ENCODE data around the gene TIMM17A.

TIMM17A gene

DNA sequence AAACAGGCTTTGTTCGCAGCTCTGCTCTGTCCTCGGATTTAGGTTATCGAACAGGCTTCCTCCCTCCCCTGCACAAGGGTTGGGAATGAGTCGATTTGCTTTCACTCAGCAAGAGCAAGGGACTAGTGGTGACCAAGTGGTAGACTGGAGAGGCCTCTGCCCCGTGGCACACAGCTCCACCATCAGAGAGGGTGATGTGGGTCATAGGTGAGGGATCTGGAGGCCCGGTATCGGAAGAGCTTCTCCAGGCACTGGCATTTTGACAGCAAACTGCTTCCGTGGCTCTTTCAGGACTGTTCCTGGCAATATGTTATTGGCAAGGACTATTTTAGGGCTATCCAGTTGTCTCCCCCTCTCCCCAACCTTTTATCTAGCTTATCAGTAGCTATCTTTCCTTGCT lies 52.0 kb downstream of the TIMM17A start:
- TF ChIP-seq, protein P1, sequence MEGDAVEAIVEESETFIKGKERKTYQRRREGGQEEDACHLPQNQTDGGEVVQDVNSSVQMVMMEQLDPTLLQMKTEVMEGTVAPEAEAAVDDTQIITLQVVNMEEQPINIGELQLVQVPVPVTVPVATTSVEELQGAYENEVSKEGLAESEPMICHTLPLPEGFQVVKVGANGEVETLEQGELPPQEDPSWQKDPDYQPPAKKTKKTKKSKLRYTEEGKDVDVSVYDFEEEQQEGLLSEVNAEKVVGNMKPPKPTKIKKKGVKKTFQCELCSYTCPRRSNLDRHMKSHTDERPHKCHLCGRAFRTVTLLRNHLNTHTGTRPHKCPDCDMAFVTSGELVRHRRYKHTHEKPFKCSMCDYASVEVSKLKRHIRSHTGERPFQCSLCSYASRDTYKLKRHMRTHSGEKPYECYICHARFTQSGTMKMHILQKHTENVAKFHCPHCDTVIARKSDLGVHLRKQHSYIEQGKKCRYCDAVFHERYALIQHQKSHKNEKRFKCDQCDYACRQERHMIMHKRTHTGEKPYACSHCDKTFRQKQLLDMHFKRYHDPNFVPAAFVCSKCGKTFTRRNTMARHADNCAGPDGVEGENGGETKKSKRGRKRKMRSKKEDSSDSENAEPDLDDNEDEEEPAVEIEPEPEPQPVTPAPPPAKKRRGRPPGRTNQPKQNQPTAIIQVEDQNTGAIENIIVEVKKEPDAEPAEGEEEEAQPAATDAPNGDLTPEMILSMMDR (IDR thresholded peaks at IDR 0.05; ENCODE audit: borderline replicate concordance, control extremely low read depth, extremely low read depth, insufficient read depth, missing control alignments) = no peak
- in situ Hi-C loops (cut with MboI; ENCODE audit: low sequenced_read_pairs, unreplicated experiment) = no loop called here
- DNase-seq (ENCODE audit: low spot score) = no peak

GRCh38 chr1:202007805-202008489 lies 52.6 kb downstream of the TIMM17A start:
- TF ChIP-seq, protein P1 (IDR thresholded peaks at IDR 0.05; ENCODE audit: borderline replicate concordance, control extremely low read depth, extremely low read depth, insufficient read depth, missing control alignments) = no peak
- in situ Hi-C loops (cut with MboI; ENCODE audit: low sequenced_read_pairs, unreplicated experiment) = no loop called here
- no peak for DNase-seq (ENCODE audit: low spot score)

GRCh38 chr1:202009326-202010179 lies 54.2 kb downstream of the TIMM17A start:
- in situ Hi-C loops (cut with MboI; ENCODE audit: low sequenced_read_pairs, unreplicated experiment) = no loop called here
- DNase-seq (ENCODE audit: low spot score) = peak; percentile 84
- TF ChIP-seq, protein P1 (IDR thresholded peaks at IDR 0.05; ENCODE audit: borderline replicate concordance, control extremely low read depth, extremely low read depth, insufficient read depth, missing control alignments) = peak; percentile 86

DNA sequence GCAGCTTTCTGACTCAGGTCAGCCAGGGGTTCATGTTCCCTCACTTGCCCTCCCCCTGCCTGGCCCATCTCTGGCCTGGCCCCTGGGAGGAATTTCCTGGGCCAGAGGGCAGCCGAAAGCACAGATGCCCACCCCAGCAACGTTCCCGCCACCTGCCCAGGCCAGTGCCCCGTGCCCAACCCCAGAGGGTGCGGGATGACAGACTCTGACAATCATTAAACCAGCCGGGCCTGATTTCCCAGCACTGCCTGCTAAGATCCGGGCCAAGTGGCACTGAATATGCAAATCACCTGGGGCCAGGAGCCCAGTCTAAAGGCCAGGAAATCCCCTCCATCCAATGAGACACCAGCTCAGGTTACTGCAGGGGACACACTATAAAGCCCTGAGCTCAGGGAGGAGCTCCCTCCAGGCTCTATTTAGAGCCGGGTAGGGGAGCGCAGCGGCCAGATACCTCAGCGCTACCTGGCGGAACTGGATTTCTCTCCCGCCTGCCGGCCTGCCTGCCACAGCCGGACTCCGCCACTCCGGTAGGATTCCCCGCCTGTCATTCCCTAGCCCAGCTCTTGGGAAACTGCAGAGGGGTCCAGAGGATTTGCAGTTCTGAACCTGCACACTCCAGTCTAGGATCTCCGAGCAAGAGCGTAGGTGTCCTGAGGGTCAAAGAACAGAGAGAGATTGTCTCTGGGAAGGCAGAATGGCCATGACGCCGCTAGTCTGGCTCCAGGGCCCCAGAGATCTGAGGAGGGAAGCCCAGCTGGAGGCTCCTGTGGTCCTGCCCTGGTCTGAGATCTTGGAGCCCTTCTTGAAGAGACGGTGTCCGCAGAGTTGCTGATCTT lies 55.1 kb downstream of the TIMM17A start, which contains the start of gene ELF3:
Gene ELF3 (plus strand): TSS at position 408 of the 836 bp plus-strand sequence. CDS start 550 bp downstream, outside the sequence.
- TF ChIP-seq, protein P1 (IDR thresholded peaks at IDR 0.05; ENCODE audit: borderline replicate concordance, control extremely low read depth, extremely low read depth, insufficient read depth, missing control alignments) = no peak
- DNase-seq (ENCODE audit: low spot score) = peak; percentile 83
- in situ Hi-C loops (cut with MboI; ENCODE audit: low sequenced_read_pairs, unreplicated experiment) = no loop called here

DNA sequence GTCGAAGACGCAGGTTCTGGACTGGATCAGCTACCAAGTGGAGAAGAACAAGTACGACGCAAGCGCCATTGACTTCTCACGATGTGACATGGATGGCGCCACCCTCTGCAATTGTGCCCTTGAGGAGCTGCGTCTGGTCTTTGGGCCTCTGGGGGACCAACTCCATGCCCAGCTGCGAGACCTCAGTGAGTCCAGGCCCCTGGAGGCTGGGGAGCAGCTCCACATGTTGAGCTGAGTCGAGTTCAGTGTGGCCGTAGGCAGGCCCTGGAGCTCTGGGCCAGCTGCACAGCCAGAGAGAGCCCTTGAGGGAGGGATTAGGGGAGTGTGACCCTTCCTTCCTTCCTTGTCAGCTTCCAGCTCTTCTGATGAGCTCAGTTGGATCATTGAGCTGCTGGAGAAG lies 56.7 kb downstream of the TIMM17A start:
- TF ChIP-seq, protein P1 (IDR thresholded peaks at IDR 0.05; ENCODE audit: borderline replicate concordance, control extremely low read depth, extremely low read depth, insufficient read depth, missing control alignments) = no peak
- in situ Hi-C loops (cut with MboI; ENCODE audit: low sequenced_read_pairs, unreplicated experiment) = no loop called here
- DNase-seq (ENCODE audit: low spot score) = no peak

All from GM13976 (cell line).